SK-N-MC (cell line): ENCODE measurements around the gene AK5.

Experiments
- EZH2 ChIP-seq: fragments of 200-600 bp; sonication (generic); IDR thresholded peaks from one replicate; pipeline ENCODE4 v1.6.1; 2017; ENCODE audit warnings: antibody characterized with exemption
- POLR2AphosphoS5 ChIP-seq: IDR thresholded peaks from 2 replicates; pipeline ENCODE4 v1.6.1; 2012; ENCODE audit warnings: mild to moderate bottlenecking, low read depth, low read length, borderline replicate concordance

- TF ChIP-seq EZH2 (no peak), POLR2AphosphoS5 (no peak)
These were observed 156.6 kb downstream of the AK5 start for GRCh38 chr1:77438236-77438913.
